Inflammatory macrophage treated with lipopolysaccharide for 1 hour (primary cell): ENCODE data around the gene MPIG6B.

Experiments
- DNase-seq, 2 donors: peaks; one replicate each; pipeline ENCODE4 v3.0.0-alpha.2; 2020 to 2022

The MPIG6B gene

GRCh38 chr6:31769684-31770371, 46.7 kb downstream of the MPIG6B start:
- peak; percentile 66 to 93 for DNase-seq

GRCh38 chr6:31770860-31771259, 47.7 kb downstream of the MPIG6B start:
- no peak for DNase-seq

- DNase-seq: no peak
These were observed 48.8 kb downstream of the MPIG6B start for GRCh38 chr6:31771992-31772358.

- no peak for DNase-seq
These were observed 52.0 kb downstream of the MPIG6B start for GRCh38 chr6:31775184-31775583.

GRCh38 chr6:31775633-31776484, 52.7 kb downstream of the MPIG6B start:
- no peak for DNase-seq
